Thymus (tissue), 11 donors: ENCODE results near the gene SDSL. TPM values are rescaled to one million over a fixed set of nuclear protein-coding genes. Genes with fewer than 3 reads are reported as not detected.

ENCODE experiments used
- DNase-seq, 9 donors: peaks; one replicate each; pipeline ENCODE4 v3.0.0-alpha.2; 2013; ENCODE audit warnings: low spot score in 9 of 9, low read depth in 6 of 9, missing footprints in 1 of 9
- H3K27ac ChIP-seq, 2 donors: one replicate each; pipeline ENCODE4 v1.5.1; 2013; ENCODE audit warnings: control low read depth in 1 of 2, low read depth in 1 of 2, low read length in 1 of 2, mild to moderate bottlenecking in 1 of 2, moderate library complexity in 1 of 2
- H3K27me3 ChIP-seq, 2 donors: one replicate each; pipeline ENCODE4 v1.5.1; 2013; ENCODE audit warnings: low read length in 1 of 2; ENCODE audit not compliant: control insufficient read depth in 2 of 2, insufficient read depth in 1 of 2
- H3K36me3 ChIP-seq, 2 donors: one replicate each; pipeline ENCODE4 v1.5.1; 2013; ENCODE audit warnings: low read length in 1 of 2, mild to moderate bottlenecking in 1 of 2, moderate library complexity in 1 of 2; ENCODE audit not compliant: control insufficient read depth in 2 of 2, insufficient read depth in 2 of 2
- H3K4me1 ChIP-seq, 2 donors: one replicate each; pipeline ENCODE4 v1.5.1; 2013; ENCODE audit warnings: low read length in 2 of 2; ENCODE audit not compliant: control insufficient read depth in 2 of 2, insufficient read depth in 2 of 2
- H3K4me3 ChIP-seq, 2 donors: one replicate each; pipeline ENCODE4 v1.5.1; 2013; ENCODE audit warnings: low read length in 2 of 2, control low read depth in 1 of 2, mild to moderate bottlenecking in 1 of 2
- H3K9me3 ChIP-seq, 2 donors: one replicate each; pipeline ENCODE4 v1.5.1; 2013; ENCODE audit warnings: low read length in 1 of 2, mild to moderate bottlenecking in 1 of 2; ENCODE audit not compliant: control insufficient read depth in 2 of 2, insufficient read depth in 1 of 2
- WGBS: extraction: QIAGEN DNeasy Blood & Tissue Kit; methylation state at CpG from one replicate; pipeline ENCODE4 v1.1.7; 2013; 5-methylcytosine and 5-hydroxymethylcytosine counted together
- polyA plus RNA-seq: library from polyadenylated mRNA; stranded (reverse); fragments of 200-250 nt; gene quantifications from one replicate; pipeline ENCODE4 v1.2.3, GENCODE V29; 2013
- total RNA-seq: library from RNA; stranded (reverse); fragments of 120-200 nt; gene quantifications from one replicate; pipeline ENCODE4 v1.2.4, GENCODE V29; 2013
- donor health status: healthy.

SDSL gene
- total and polyA plus RNA-seq, 2 donors: 2.1 to 13.1 TPM

- Histone ChIP-seq H3K27ac (no peak overlapping the region), H3K4me1 (no peaks in the 10 kb centered on the region), H3K36me3 (peaks cover 2 to 10% of the 10 kb centered on the region in 2 donors), H3K9me3 (no peaks in the 10 kb centered on the region), H3K27me3 (no peaks in the 10 kb centered on the region), H3K4me3 (no peak overlapping the region)
- 97% methylated on average over 6 of the region's 6 CpGs for WGBS
- DNase-seq: no peak
Measured at GRCh38 chr12:113385282-113385882, 36.8 kb upstream of the SDSL start.

- Histone ChIP-seq H3K36me3 (peaks cover 2 to 5% of the 10 kb centered on the region in 2 donors), H3K9me3 (no peaks in the 10 kb centered on the region), H3K4me1 (no peaks in the 10 kb centered on the region), H3K27me3 (no peaks in the 10 kb centered on the region), H3K4me3 (no peak overlapping the region), H3K27ac (no peak overlapping the region)
- DNase-seq: no peak
- WGBS: 97% methylated on average over 12 of the region's 12 CpGs
Measured at GRCh38 chr12:113386866-113387566, 35.2 kb upstream of the SDSL start.

GRCh38 chr12:113387631-113388030 lies 34.5 kb upstream of the SDSL start:
- no peak for DNase-seq
- no peak overlapping the region for H3K27ac ChIP-seq
- H3K36me3 ChIP-seq: peaks cover 2 to 5% of the 10 kb centered on the region in 2 donors
- no peaks in the 10 kb centered on the region for H3K27me3 ChIP-seq
- no peaks in the 10 kb centered on the region for H3K4me1 ChIP-seq
- 98% methylated on average over 11 of the region's 11 CpGs for WGBS
- H3K9me3 ChIP-seq: no peaks in the 10 kb centered on the region
- no peak overlapping the region for H3K4me3 ChIP-seq

GRCh38 chr12:113388351-113388750 lies 33.8 kb upstream of the SDSL start:
- Histone ChIP-seq H3K4me1 (no peaks in the 10 kb centered on the region), H3K4me3 (no peak overlapping the region), H3K27me3 (no peaks in the 10 kb centered on the region), H3K9me3 (peaks cover 0 to 6% of the 10 kb centered on the region in 2 donors), H3K27ac (no peak overlapping the region), H3K36me3 (peaks cover 2 to 5% of the 10 kb centered on the region in 2 donors)
- WGBS: 97% methylated on average over 14 of the region's 14 CpGs
- DNase-seq: no peak

- peaks cover 0 to 2% of the 10 kb centered on the region in 2 donors for H3K36me3 ChIP-seq
Measured at GRCh38 chr12:113390064-113391043, 31.8 kb upstream of the SDSL start.

GRCh38 chr12:113391145-113391544 lies 31.0 kb upstream of the SDSL start:
- DNase-seq: no peak
- WGBS: over 99% methylated on average over 3 of the region's 3 CpGs
- Histone ChIP-seq H3K9me3 (peaks cover 0 to 6% of the 10 kb centered on the region in 2 donors), H3K27me3 (no peaks in the 10 kb centered on the region), H3K4me1 (no peaks in the 10 kb centered on the region), H3K36me3 (peaks cover 0 to 2% of the 10 kb centered on the region in 2 donors), H3K27ac (no peak overlapping the region), H3K4me3 (no peak overlapping the region)

More at GRCh38 chr12:113390064-113391043, 31.8 kb upstream of the SDSL start:
- Histone ChIP-seq H3K4me3 (no peak overlapping the region), H3K27me3 (no peaks in the 10 kb centered on the region), H3K9me3 (peaks cover 0 to 6% of the 10 kb centered on the region in 2 donors), H3K27ac (no peak overlapping the region), H3K4me1 (no peaks in the 10 kb centered on the region)
- 97% methylated on average over 6 of the region's 6 CpGs for WGBS
- DNase-seq: no peak

- WGBS: 96% methylated on average over 9 of the region's 9 CpGs
- Histone ChIP-seq H3K4me1 (no peaks in the 10 kb centered on the region), H3K4me3 (no peak overlapping the region), H3K36me3 (peaks cover 0 to 2% of the 10 kb centered on the region in 2 donors), H3K27ac (no peak overlapping the region), H3K27me3 (no peaks in the 10 kb centered on the region), H3K9me3 (peaks cover 0 to 6% of the 10 kb centered on the region in 2 donors)
- no peak for DNase-seq
Measured at GRCh38 chr12:113391650-113392337, 30.4 kb upstream of the SDSL start.

- DNase-seq: no peak
Measured at GRCh38 chr12:113392520-113392919, 29.7 kb upstream of the SDSL start.

More at GRCh38 chr12:113392520-113392919, 29.7 kb upstream of the SDSL start:
- Histone ChIP-seq H3K4me3 (no peak overlapping the region), H3K4me1 (no peaks in the 10 kb centered on the region), H3K27ac (no peak overlapping the region), H3K36me3 (peaks cover 0 to 2% of the 10 kb centered on the region in 2 donors), H3K9me3 (peaks cover 0 to 6% of the 10 kb centered on the region in 2 donors), H3K27me3 (peaks cover 0 to 2% of the 10 kb centered on the region in 2 donors)
- WGBS: 95% methylated on average over 7 of the region's 7 CpGs
